GM13976 (cell line): ENCODE data around the gene MYPN.

Source experiments
- DNase-seq: peaks from one replicate; pipeline ENCODE4 v3.0.0; 2012; ENCODE audit warnings: low spot score
- CTCF ChIP-seq: IDR thresholded peaks from 2 replicates; pipeline ENCODE4 v1.5.1; 2012; ENCODE audit warnings: borderline replicate concordance, mild to moderate bottlenecking; ENCODE audit not compliant: insufficient read depth; ENCODE audit errors: extremely low read depth, missing control alignments, control extremely low read depth
- in situ Hi-C: fragments of 300-500 bp; cut with MboI; formaldehyde crosslinking; loops from one replicate; pipeline ENCODE4 v1.12.0; 2022; ENCODE audit warnings: low sequenced_read_pairs, mixed read lengths, inconsistent platforms; ENCODE audit not compliant: unreplicated experiment

MYPN gene

GRCh38 chr10:68138526-68138925 is 29.2 kb downstream of the MYPN start:
- DNase-seq = no peak
- in situ Hi-C loops = no loop called here
- no peak for TF ChIP-seq CTCF

- in situ Hi-C loops = no loop called here
- DNase-seq = no peak
- no peak for TF ChIP-seq CTCF
Measured at GRCh38 chr10:68139448-68140272, 30.4 kb downstream of the MYPN start.

- no peak for TF ChIP-seq CTCF
Measured at GRCh38 chr10:68142761-68143160, 33.5 kb downstream of the MYPN start.

GRCh38 chr10:68144709-68145108 is 35.4 kb downstream of the MYPN start:
- TF ChIP-seq CTCF = no peak
- DNase-seq = no peak
- in situ Hi-C loops = no loop called here

More at GRCh38 chr10:68142761-68143160, 33.5 kb downstream of the MYPN start:
- in situ Hi-C loops = no loop called here
- DNase-seq = no peak

- in situ Hi-C loops = no loop called here
- TF ChIP-seq CTCF = no peak
- DNase-seq = no peak
Measured at GRCh38 chr10:68145705-68146104, 36.4 kb downstream of the MYPN start.

GRCh38 chr10:68146133-68146532 is 36.8 kb downstream of the MYPN start:
- no peak for DNase-seq
- TF ChIP-seq CTCF = no peak
- in situ Hi-C loops = no loop called here
